GM12878 (cell line): ENCODE results near the gene GNAO1. TPM values are rescaled to one million over a fixed set of nuclear protein-coding genes. Genes with fewer than 3 reads are reported as not detected.

Experiments used
- BCLAF1 ChIP-seq: fragments of 450-650 bp; IDR thresholded peaks from 2 replicates; pipeline ENCODE4 v1.6.1; 2017; ENCODE audit warnings: antibody characterized with exemption, mild to moderate bottlenecking, moderate library complexity
- EZH2 ChIP-seq: IDR thresholded peaks from 2 replicates; pipeline ENCODE4 v1.6.1; 2012; ENCODE audit warnings: low read depth, mild to moderate bottlenecking, control low read depth, inconsistent platforms, low read length, borderline replicate concordance; ENCODE audit not compliant: control insufficient read depth
- HDGF ChIP-seq: fragments of 450-650 bp; IDR thresholded peaks from 2 replicates; pipeline ENCODE4 v1.6.1; 2016; ENCODE audit warnings: antibody characterized with exemption
- KAT2A ChIP-seq: conservative IDR thresholded peaks from 2 replicates; pipeline ENCODE4 v1.6.1; 2011; ENCODE audit warnings: low read depth, low read length; ENCODE audit not compliant: control insufficient read depth
- KLF5 ChIP-seq: fragments of 450-650 bp; IDR thresholded peaks from 2 replicates; pipeline ENCODE4 v1.6.1; 2014; ENCODE audit warnings: mild to moderate bottlenecking; ENCODE audit not compliant: partially characterized antibody
- RBBP5 ChIP-seq: fragments of 200-600 bp; sonication (generic); conservative IDR thresholded peaks from 2 replicates; pipeline ENCODE4 v1.6.1; 2016
- STAT3 ChIP-seq: IDR thresholded peaks from 2 replicates; pipeline ENCODE4 v1.6.1; 2011; ENCODE audit warnings: low read depth, low read length, improper control_type of control experiment
- TAF1 ChIP-seq: IDR thresholded peaks from 2 replicates; pipeline ENCODE4 v1.6.1; 2011; ENCODE audit warnings: mild to moderate bottlenecking, low read depth, low read length, borderline replicate concordance
- ZNF217 ChIP-seq: fragments of 450-650 bp; IDR thresholded peaks from 2 replicates; pipeline ENCODE4 v1.6.1; 2017; ENCODE audit warnings: antibody characterized with exemption, mild to moderate bottlenecking
- ZNF24 ChIP-seq: fragments of 450-650 bp; IDR thresholded peaks from 2 replicates; pipeline ENCODE4 v1.6.1; 2017; ENCODE audit warnings: antibody characterized with exemption, mild to moderate bottlenecking
- polyA plus RNA-seq, 11 experiments: library from polyadenylated mRNA; depleted of rRNA in 4 of 11; unstranded in 6 of 11; stranded (reverse) in 5 of 11; fragments of >200 nt; fragmentation: Nextera tagmentation in 4 of 11; fragmentation: Illumina TruSeq in 1 of 11; extraction: Ambion mirVana in 4 of 11; extraction: Trizol in 1 of 11; gene quantifications; 1 replicate in 1 of 11; 2 replicates in 10 of 11; pipeline versions ENCODE4 v1.2.1 to v1.2.3, GENCODE V29; 2011 to 2016; ENCODE audit warnings: inconsistent platforms in 2 of 11, missing spikeins in 2 of 11, low read depth in 1 of 11
- total RNA-seq, 4 experiments: library from RNA; depleted of rRNA in 3 of 4; stranded (reverse); fragments of >200 nt in 3 of 4; fragmentation: Illumina TruSeq in 1 of 4; extraction: Trizol in 1 of 4; gene quantifications; 2 replicates each; pipeline versions ENCODE4 v1.2.1 to v1.2.3, GENCODE V29; 2013 to 2021

Gene GNAO1
- total and polyA plus RNA-seq, 10 of the 15 experiments (the other 5 are each of a cell fraction or from before 2014, with no cell fraction given), result 0.05 to 0.28 (median 0.14) TPM; not detected in 6

- no peak for TF ChIP-seq BCLAF1
- no peak for TF ChIP-seq EZH2
- TF ChIP-seq TAF1, result no peak
- no peak for TF ChIP-seq ZNF24
- TF ChIP-seq HDGF, result no peak
- no peak for TF ChIP-seq KLF5
- TF ChIP-seq ZNF217, result no peak
- no peak for TF ChIP-seq STAT3
- TF ChIP-seq RBBP5, result no peak
- TF ChIP-seq KAT2A, result no peak
These were observed 119.4 kb downstream of the GNAO1 start (continued) for GRCh38 chr16:56310690-56311089.
